Measurements from ENCODE around the gene C11orf91.
A peak's percentile ranks its signal among the peaks of the same experiment; 100 is the strongest.

GRCh38 chr11:33699515-33700062, 1.0 kb downstream of the C11orf91 start:
- TF ChIP-seq CTCF (conservative IDR thresholded peaks at IDR 0.05; ENCODE audit: low read depth, low read length) (no peak), POLR2A (IDR thresholded peaks at IDR 0.05; ENCODE audit: low read depth, low read length) (peak; percentile 29; the same call in 1 of the 2 replicates), MAFK (IDR thresholded peaks at IDR 0.05; ENCODE audit: low read depth, low read length) (no peak)

Data from IMR-90 (cell line).